ENCODE measurements around the gene INS.
"Not testable (repeated sequence)": the region's sequence is repeated elsewhere in the genome, so short reads cannot be mapped to it uniquely, and the experiment has no call there.

Gene INS

GRCh38 chr11:2198621-2199365 lies 37.8 kb upstream of the INS start:
- no peak for DNase-seq

GRCh38 chr11:2197771-2198520 lies 36.9 kb upstream of the INS start:
- DNase-seq, result no peak

- peak; percentile 79 for DNase-seq
Observed at GRCh38 chr11:2196970-2197770, 36.2 kb upstream of the INS start.

- DNase-seq, result no peak
Observed at GRCh38 chr11:2195756-2196088, 34.7 kb upstream of the INS start.

- peak; percentile 34 for DNase-seq
Observed at GRCh38 chr11:2194877-2195755, 34.1 kb upstream of the INS start.

- not testable (repeated sequence) for DNase-seq
Observed at GRCh38 chr11:2193888-2194595, 33.0 kb upstream of the INS start.

- no peak for DNase-seq
Observed at GRCh38 chr11:2193099-2193887, 32.3 kb upstream of the INS start.

GRCh38 chr11:2192435-2192834 lies 31.4 kb upstream of the INS start:
- DNase-seq, result no peak

- no peak for DNase-seq
Observed at GRCh38 chr11:2191883-2192282, 30.9 kb upstream of the INS start.

- DNase-seq, result peak; percentile 65
Observed at GRCh38 chr11:2190657-2191471, 29.9 kb upstream of the INS start.

GRCh38 chr11:2189938-2190656 lies 29.1 kb upstream of the INS start:
- DNase-seq, result no peak

GRCh38 chr11:2188745-2189144 lies 27.7 kb upstream of the INS start:
- DNase-seq, result no peak

- DNase-seq, result no peak
Observed at GRCh38 chr11:2187280-2187707, 26.3 kb upstream of the INS start.

GRCh38 chr11:2186669-2187279 lies 25.8 kb upstream of the INS start:
- DNase-seq, result no peak

- no peak for DNase-seq
Observed at GRCh38 chr11:2185324-2186085, 24.5 kb upstream of the INS start.

GRCh38 chr11:2182692-2183474 lies 21.9 kb upstream of the INS start:
- no peak for DNase-seq

GRCh38 chr11:2182075-2182474 lies 21.1 kb upstream of the INS start:
- no peak for DNase-seq
